ENCODE measurements around the gene DCUN1D3.

Gene DCUN1D3

DNA sequence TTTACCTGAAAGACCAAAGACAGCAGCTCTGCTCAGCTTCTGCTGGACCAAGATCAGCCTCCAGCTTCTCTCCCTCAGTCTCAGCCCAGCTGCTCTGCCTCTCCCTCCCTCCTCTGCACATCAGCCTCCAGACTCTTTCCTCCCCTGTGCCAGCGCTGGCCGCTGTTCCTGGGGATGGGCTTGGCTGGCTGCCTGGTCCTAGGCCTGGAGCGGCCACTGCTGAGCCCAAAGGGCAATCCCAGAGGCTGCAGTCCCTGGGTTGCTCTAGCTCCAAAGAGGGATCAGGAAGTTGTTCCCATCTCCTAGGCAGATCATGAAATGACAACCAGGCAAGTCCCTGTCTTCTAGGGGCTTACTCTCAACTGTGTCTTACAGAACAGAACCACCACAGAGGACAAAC is 31.3 kb downstream of the DCUN1D3 start:
- TF ChIP-seq, protein P1, sequence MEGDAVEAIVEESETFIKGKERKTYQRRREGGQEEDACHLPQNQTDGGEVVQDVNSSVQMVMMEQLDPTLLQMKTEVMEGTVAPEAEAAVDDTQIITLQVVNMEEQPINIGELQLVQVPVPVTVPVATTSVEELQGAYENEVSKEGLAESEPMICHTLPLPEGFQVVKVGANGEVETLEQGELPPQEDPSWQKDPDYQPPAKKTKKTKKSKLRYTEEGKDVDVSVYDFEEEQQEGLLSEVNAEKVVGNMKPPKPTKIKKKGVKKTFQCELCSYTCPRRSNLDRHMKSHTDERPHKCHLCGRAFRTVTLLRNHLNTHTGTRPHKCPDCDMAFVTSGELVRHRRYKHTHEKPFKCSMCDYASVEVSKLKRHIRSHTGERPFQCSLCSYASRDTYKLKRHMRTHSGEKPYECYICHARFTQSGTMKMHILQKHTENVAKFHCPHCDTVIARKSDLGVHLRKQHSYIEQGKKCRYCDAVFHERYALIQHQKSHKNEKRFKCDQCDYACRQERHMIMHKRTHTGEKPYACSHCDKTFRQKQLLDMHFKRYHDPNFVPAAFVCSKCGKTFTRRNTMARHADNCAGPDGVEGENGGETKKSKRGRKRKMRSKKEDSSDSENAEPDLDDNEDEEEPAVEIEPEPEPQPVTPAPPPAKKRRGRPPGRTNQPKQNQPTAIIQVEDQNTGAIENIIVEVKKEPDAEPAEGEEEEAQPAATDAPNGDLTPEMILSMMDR (IDR thresholded peaks at IDR 0.05; ENCODE audit: insufficient read depth, low read length, poor library complexity, severe bottlenecking), result no peak
- TF ChIP-seq EZH2phosphoT487 (conservative IDR thresholded peaks at IDR 0.05; ENCODE audit: low read length), result no peak
- Histone ChIP-seq H4K20me1 (ENCODE audit: low read depth, low read length) (no peaks in the 10 kb centered on the region), H3F3A (ENCODE audit: insufficient read depth) (no peaks in the 10 kb centered on the region), H2AFZ (ENCODE audit: low read depth, low read length, severe bottlenecking) (no peak overlapping the region), H3K36me3 (ENCODE audit: low read length) (no peaks in the 10 kb centered on the region), H3K4me3 (ENCODE audit: insufficient read depth, low read length, poor library complexity, severe bottlenecking) (no peak overlapping the region), H3K27ac (ENCODE audit: low read depth, low read length) (no peak overlapping the region), H3K79me2 (ENCODE audit: insufficient read depth, low read length) (no peaks in the 10 kb centered on the region; the same call in 1 of the 2 replicates), H3K9me2 (replicated peaks; ENCODE audit: insufficient read depth, low read length) (no peaks in the 10 kb centered on the region), H3K9me3 (ENCODE audit: insufficient read depth, low read length) (no peaks in the 10 kb centered on the region), H3K9ac (ENCODE audit: low read length) (no peak overlapping the region), H3K27me3 (ENCODE audit: low read length) (no peaks in the 10 kb centered on the region), H3K4me2 (ENCODE audit: low read depth, low read length, poor library complexity, severe bottlenecking) (no peak overlapping the region)

DNA sequence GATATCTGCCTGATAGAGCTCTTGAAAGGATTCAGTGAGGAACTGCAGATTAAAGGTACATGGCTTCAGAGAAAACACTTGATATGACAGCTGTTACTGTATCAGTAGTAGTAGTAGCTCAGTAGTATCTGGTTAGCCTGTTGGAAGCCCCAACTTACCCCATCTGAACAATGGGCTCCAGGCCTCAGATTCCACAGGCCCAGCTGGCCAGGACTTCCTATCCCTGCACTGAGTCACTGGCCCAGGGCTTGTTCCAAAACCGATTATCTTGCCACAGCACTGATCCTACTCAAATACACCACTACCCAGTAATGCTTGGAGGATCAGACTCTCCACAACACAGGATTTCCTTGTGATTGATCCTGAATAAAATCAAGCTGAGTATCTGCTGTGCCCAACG is 32.6 kb downstream of the DCUN1D3 start:
- Histone ChIP-seq H3K9me2 (replicated peaks; ENCODE audit: insufficient read depth, low read length) (no peaks in the 10 kb centered on the region), H3K9me3 (ENCODE audit: insufficient read depth, low read length) (no peaks in the 10 kb centered on the region)

DNA sequence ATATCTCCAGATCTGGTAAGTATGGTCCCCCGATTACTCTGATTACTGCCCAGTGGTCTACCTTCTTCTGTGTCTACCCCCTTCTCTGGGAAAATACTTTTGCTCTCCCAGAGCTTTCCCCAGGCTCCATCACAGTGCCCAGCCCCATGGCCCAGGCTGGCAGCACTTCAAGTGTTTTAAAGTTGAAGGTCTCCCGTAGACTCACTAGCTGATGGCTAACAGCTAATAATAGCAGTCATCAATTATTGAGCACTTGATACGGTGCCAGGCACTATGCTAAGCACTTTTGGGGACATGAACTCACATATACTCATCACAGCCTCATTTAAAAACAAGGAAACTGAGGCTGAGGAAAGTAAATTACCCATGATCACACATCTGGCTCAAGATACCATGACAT is 33.4 kb downstream of the DCUN1D3 start:
- Histone ChIP-seq H4K20me1 (ENCODE audit: low read depth, low read length) (no peaks in the 10 kb centered on the region), H3K27ac (ENCODE audit: low read depth, low read length) (no peak overlapping the region), H3K79me2 (ENCODE audit: insufficient read depth, low read length) (no peaks in the 10 kb centered on the region; the same call in 1 of the 2 replicates), H2AFZ (ENCODE audit: low read depth, low read length, severe bottlenecking) (no peak overlapping the region), H3K9me3 (ENCODE audit: insufficient read depth, low read length) (no peaks in the 10 kb centered on the region), H3K36me3 (ENCODE audit: low read length) (no peaks in the 10 kb centered on the region), H3K4me2 (ENCODE audit: low read depth, low read length, poor library complexity, severe bottlenecking) (no peak overlapping the region), H3F3A (ENCODE audit: insufficient read depth) (no peaks in the 10 kb centered on the region), H3K4me3 (ENCODE audit: insufficient read depth, low read length, poor library complexity, severe bottlenecking) (no peak overlapping the region), H3K9ac (ENCODE audit: low read length) (no peak overlapping the region), H3K27me3 (ENCODE audit: low read length) (no peaks in the 10 kb centered on the region), H3K9me2 (replicated peaks; ENCODE audit: insufficient read depth, low read length) (no peaks in the 10 kb centered on the region)
- TF ChIP-seq EZH2phosphoT487 (conservative IDR thresholded peaks at IDR 0.05; ENCODE audit: low read length), result no peak
- TF ChIP-seq, protein P1 (IDR thresholded peaks at IDR 0.05; ENCODE audit: insufficient read depth, low read length, poor library complexity, severe bottlenecking), result no peak

More for the DNA sequence above, 32.6 kb downstream of the DCUN1D3 start:
- H3K9ac ChIP-seq (ENCODE audit: low read length), result no peak overlapping the region
- H3F3A ChIP-seq (ENCODE audit: insufficient read depth), result no peaks in the 10 kb centered on the region
- H4K20me1 ChIP-seq (ENCODE audit: low read depth, low read length), result no peaks in the 10 kb centered on the region
- no peak overlapping the region for H3K27ac ChIP-seq (ENCODE audit: low read depth, low read length)
- no peaks in the 10 kb centered on the region for H3K36me3 ChIP-seq (ENCODE audit: low read length)
- no peak overlapping the region for H3K4me2 ChIP-seq (ENCODE audit: low read depth, low read length, poor library complexity, severe bottlenecking)
- H3K79me2 ChIP-seq (ENCODE audit: insufficient read depth, low read length), result no peaks in the 10 kb centered on the region; the same call in 1 of the 2 replicates
- no peak overlapping the region for H2AFZ ChIP-seq (ENCODE audit: low read depth, low read length, severe bottlenecking)
- H3K27me3 ChIP-seq (ENCODE audit: low read length), result no peaks in the 10 kb centered on the region
- H3K4me3 ChIP-seq (ENCODE audit: insufficient read depth, low read length, poor library complexity, severe bottlenecking), result no peak overlapping the region
- TF ChIP-seq, protein P1 (IDR thresholded peaks at IDR 0.05; ENCODE audit: insufficient read depth, low read length, poor library complexity, severe bottlenecking), result no peak
- TF ChIP-seq EZH2phosphoT487 (conservative IDR thresholded peaks at IDR 0.05; ENCODE audit: low read length), result no peak

All from SU-DHL-6 (cell line).